PC-3 (cell line): ENCODE measurements around the gene KDELR1.

Experiments used
- CTCF ChIP-seq: fragments of 300-600 bp; sonication (generic); conservative IDR thresholded peaks from 2 replicates; pipeline ENCODE4 v1.5.1; 2017; ENCODE audit warnings: antibody characterized with exemption, low read depth, mild to moderate bottlenecking, low read length
- EZH2 ChIP-seq: fragments of 300-600 bp; sonication (generic); IDR thresholded peaks from one replicate; pipeline ENCODE4 v1.6.1; 2017; ENCODE audit warnings: antibody characterized with exemption, mild to moderate bottlenecking, low read length; ENCODE audit not compliant: unreplicated experiment

- no peak for TF ChIP-seq EZH2
- TF ChIP-seq CTCF, result no peak
These were observed 49.6 kb downstream of the KDELR1 start for GRCh38 chr19:48341515-48342413.
